ENCODE measurements around the gene TMEM178B. TPM values are rescaled to one million over a fixed set of nuclear protein-coding genes. Genes with fewer than 3 reads are reported as not detected.
A peak's percentile ranks its signal among the peaks of the same experiment; 100 is the strongest.

The TMEM178B gene
- total RNA-seq, 1 donor from 2014 or later = 19.7 TPM

- Mint-ChIP-seq H3K36me3 (ENCODE audit: low read depth) (no peaks in the 10 kb centered on the region), H3K27ac (ENCODE audit: unreplicated experiment) (no peak overlapping the region), H3K9me3 (no peaks in the 10 kb centered on the region), H3K4me3 (no peak overlapping the region), H3K4me1 (peaks cover 18% of the 10 kb centered on the region), H3K27me3 (ENCODE audit: low read depth) (no peaks in the 10 kb centered on the region)
- TF ChIP-seq CTCF (conservative IDR thresholded peaks at IDR 0.05) = peak; percentile 54
- DNase-seq (ENCODE audit: low read depth, low spot score) = peak; percentile 7
These were observed 157.3 kb downstream of the TMEM178B start for GRCh38 chr7:141231018-141231792.

- H3K9me3 Mint-ChIP-seq = no peaks in the 10 kb centered on the region
- no peak overlapping the region for H3K4me3 Mint-ChIP-seq
- no peak for DNase-seq (ENCODE audit: low read depth, low spot score)
- no peaks in the 10 kb centered on the region for H3K36me3 Mint-ChIP-seq (ENCODE audit: low read depth)
- H3K27ac Mint-ChIP-seq (ENCODE audit: unreplicated experiment) = no peak overlapping the region
- TF ChIP-seq CTCF (conservative IDR thresholded peaks at IDR 0.05) = no peak
- peaks cover 13% of the 10 kb centered on the region for H3K4me1 Mint-ChIP-seq
- H3K27me3 Mint-ChIP-seq (ENCODE audit: low read depth) = no peaks in the 10 kb centered on the region
These were observed 158.6 kb downstream of the TMEM178B start for GRCh38 chr7:141232286-141233051.

GRCh38 chr7:141234335-141235105 is 160.7 kb downstream of the TMEM178B start:
- no peak for DNase-seq (ENCODE audit: low read depth, low spot score)
- Mint-ChIP-seq H3K4me3 (no peak overlapping the region), H3K9me3 (no peaks in the 10 kb centered on the region), H3K27me3 (ENCODE audit: low read depth) (no peaks in the 10 kb centered on the region), H3K4me1 (peaks cover 10% of the 10 kb centered on the region), H3K27ac (ENCODE audit: unreplicated experiment) (no peak overlapping the region), H3K36me3 (ENCODE audit: low read depth) (no peaks in the 10 kb centered on the region)
- no peak for TF ChIP-seq CTCF (conservative IDR thresholded peaks at IDR 0.05)

- Mint-ChIP-seq H3K9me3 (no peaks in the 10 kb centered on the region), H3K4me1 (peaks cover 10% of the 10 kb centered on the region), H3K27ac (ENCODE audit: unreplicated experiment) (no peak overlapping the region), H3K4me3 (no peak overlapping the region), H3K36me3 (ENCODE audit: low read depth) (no peaks in the 10 kb centered on the region), H3K27me3 (ENCODE audit: low read depth) (no peaks in the 10 kb centered on the region)
- no peak for TF ChIP-seq CTCF (conservative IDR thresholded peaks at IDR 0.05)
- DNase-seq (ENCODE audit: low read depth, low spot score) = no peak
These were observed 161.8 kb downstream of the TMEM178B start for GRCh38 chr7:141235656-141236055.

- no peaks in the 10 kb centered on the region for H3K36me3 Mint-ChIP-seq (ENCODE audit: low read depth)
These were observed 164.9 kb downstream of the TMEM178B start for GRCh38 chr7:141238596-141239243.

More at GRCh38 chr7:141238596-141239243, 164.9 kb downstream of the TMEM178B start:
- H3K4me3 Mint-ChIP-seq = no peak overlapping the region
- H3K27ac Mint-ChIP-seq (ENCODE audit: unreplicated experiment) = no peak overlapping the region
- no peaks in the 10 kb centered on the region for H3K27me3 Mint-ChIP-seq (ENCODE audit: low read depth)
- peaks cover 15% of the 10 kb centered on the region for H3K4me1 Mint-ChIP-seq
- no peak for TF ChIP-seq CTCF (conservative IDR thresholded peaks at IDR 0.05)
- no peaks in the 10 kb centered on the region for H3K9me3 Mint-ChIP-seq
- no peak for DNase-seq (ENCODE audit: low read depth, low spot score)
